Testis (tissue), 2 donors: ENCODE measurements around the gene EXOSC7.

Experiments used
- POLR2A ChIP-seq: fragments of 450-650 bp; IDR thresholded peaks from one replicate; pipeline ENCODE4 v1.6.1; 2017; ENCODE audit warnings: antibody characterized with exemption, mild to moderate bottlenecking, moderate library complexity
- TF ChIP-seq, protein P1 (sequence below), 3 experiments: fragments of 450-650 bp in 2 of 3; fragments of 200-600 bp in 1 of 3; sonication (generic) in 1 of 3; IDR thresholded peaks; one replicate each; pipeline ENCODE4 v1.5.1; 2016 to 2019; ENCODE audit warnings: antibody characterized with exemption in 3 of 3, mild to moderate bottlenecking in 2 of 3, moderate library complexity in 1 of 3

DNA sequence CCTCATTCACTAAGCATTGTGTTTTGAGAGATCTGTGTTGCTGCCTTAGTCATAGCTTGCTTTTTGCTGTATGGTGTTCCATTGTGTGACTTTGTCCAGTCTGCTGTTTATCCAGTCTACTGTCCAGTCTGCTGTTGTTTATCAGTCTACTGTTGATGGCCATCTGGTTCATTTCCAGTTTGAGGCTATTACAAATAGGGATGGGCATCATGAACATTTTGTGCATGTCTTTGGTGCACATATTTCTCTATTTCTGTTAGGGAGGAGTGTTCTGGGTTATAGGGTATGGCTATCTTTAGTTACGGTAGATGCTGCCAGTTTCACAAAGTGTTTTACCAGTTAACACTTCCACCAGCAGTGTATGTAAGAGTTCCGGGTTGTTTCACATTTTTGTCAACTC, 27.8 kb downstream of the EXOSC7 start:
- TF ChIP-seq, protein P1, sequence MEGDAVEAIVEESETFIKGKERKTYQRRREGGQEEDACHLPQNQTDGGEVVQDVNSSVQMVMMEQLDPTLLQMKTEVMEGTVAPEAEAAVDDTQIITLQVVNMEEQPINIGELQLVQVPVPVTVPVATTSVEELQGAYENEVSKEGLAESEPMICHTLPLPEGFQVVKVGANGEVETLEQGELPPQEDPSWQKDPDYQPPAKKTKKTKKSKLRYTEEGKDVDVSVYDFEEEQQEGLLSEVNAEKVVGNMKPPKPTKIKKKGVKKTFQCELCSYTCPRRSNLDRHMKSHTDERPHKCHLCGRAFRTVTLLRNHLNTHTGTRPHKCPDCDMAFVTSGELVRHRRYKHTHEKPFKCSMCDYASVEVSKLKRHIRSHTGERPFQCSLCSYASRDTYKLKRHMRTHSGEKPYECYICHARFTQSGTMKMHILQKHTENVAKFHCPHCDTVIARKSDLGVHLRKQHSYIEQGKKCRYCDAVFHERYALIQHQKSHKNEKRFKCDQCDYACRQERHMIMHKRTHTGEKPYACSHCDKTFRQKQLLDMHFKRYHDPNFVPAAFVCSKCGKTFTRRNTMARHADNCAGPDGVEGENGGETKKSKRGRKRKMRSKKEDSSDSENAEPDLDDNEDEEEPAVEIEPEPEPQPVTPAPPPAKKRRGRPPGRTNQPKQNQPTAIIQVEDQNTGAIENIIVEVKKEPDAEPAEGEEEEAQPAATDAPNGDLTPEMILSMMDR (IDR thresholded peaks at IDR 0.05) = no peak
- no peak for TF ChIP-seq POLR2A
